HFF-Myc (cell line): ENCODE measurements around the gene EML1.
A peak's percentile ranks its signal among the peaks of the same experiment; 100 is the strongest.

Experiments used
- DNase-seq: peaks from one replicate; pipeline ENCODE4 v3.0.0-alpha.2; 2011; ENCODE audit warnings: low read depth; ENCODE audit errors: extremely low read depth
- H3K4me3 ChIP-seq: replicated peaks from 2 replicates; pipeline ENCODE4 v1.5.1; 2011; ENCODE audit warnings: low read depth, mild to moderate bottlenecking, control low read depth, low read length
- CTCF ChIP-seq: IDR thresholded peaks from 2 replicates; pipeline ENCODE4 v1.5.1; 2012; ENCODE audit warnings: mild to moderate bottlenecking, low read depth, low read length, control low read depth; ENCODE audit errors: missing control alignments

The EML1 gene

GRCh38 chr14:99793213-99794150, at the start of gene EML1:
TSS of gene EML1 (plus strand) at chr14:99793413. CDS start at chr14:99793477, 64 bp downstream.
- TF ChIP-seq CTCF = no peak
- DNase-seq = no peak
- H3K4me3 ChIP-seq = peak within 1 kb of the TSS; percentile 56

GRCh38 chr14:99744199-99744872, 48.9 kb upstream of the EML1 start:
- TF ChIP-seq CTCF = no peak
- DNase-seq = no peak
- H3K4me3 ChIP-seq = no peak overlapping the region

- TF ChIP-seq CTCF = no peak
- no peak overlapping the region for H3K4me3 ChIP-seq
Observed at GRCh38 chr14:99744873-99745224, 48.4 kb upstream of the EML1 start.

GRCh38 chr14:99745307-99745951, 47.8 kb upstream of the EML1 start:
- no peak for TF ChIP-seq CTCF
- peak; percentile 51 for DNase-seq
- no peak overlapping the region for H3K4me3 ChIP-seq

More at GRCh38 chr14:99744873-99745224, 48.4 kb upstream of the EML1 start:
- no peak for DNase-seq

- TF ChIP-seq CTCF = no peak
- no peak for DNase-seq
- no peak overlapping the region for H3K4me3 ChIP-seq
Observed at GRCh38 chr14:99747167-99747566, 46.0 kb upstream of the EML1 start.

GRCh38 chr14:99747582-99748330, 45.5 kb upstream of the EML1 start:
- no peak overlapping the region for H3K4me3 ChIP-seq

More at GRCh38 chr14:99747582-99748330, 45.5 kb upstream of the EML1 start:
- DNase-seq = no peak
- TF ChIP-seq CTCF = no peak
